Superior temporal gyrus (tissue), 1 donor: ENCODE measurements around the gene TAF1B.

ENCODE experiments used
- DNase-seq: peaks from one replicate; pipeline ENCODE4 v3.0.0-alpha.2; 2016; ENCODE audit errors: extremely low spot score

Gene TAF1B

GRCh38 chr2:9807555-9808305 is 35.5 kb upstream of the TAF1B start:
- DNase-seq, result no peak

DNA sequence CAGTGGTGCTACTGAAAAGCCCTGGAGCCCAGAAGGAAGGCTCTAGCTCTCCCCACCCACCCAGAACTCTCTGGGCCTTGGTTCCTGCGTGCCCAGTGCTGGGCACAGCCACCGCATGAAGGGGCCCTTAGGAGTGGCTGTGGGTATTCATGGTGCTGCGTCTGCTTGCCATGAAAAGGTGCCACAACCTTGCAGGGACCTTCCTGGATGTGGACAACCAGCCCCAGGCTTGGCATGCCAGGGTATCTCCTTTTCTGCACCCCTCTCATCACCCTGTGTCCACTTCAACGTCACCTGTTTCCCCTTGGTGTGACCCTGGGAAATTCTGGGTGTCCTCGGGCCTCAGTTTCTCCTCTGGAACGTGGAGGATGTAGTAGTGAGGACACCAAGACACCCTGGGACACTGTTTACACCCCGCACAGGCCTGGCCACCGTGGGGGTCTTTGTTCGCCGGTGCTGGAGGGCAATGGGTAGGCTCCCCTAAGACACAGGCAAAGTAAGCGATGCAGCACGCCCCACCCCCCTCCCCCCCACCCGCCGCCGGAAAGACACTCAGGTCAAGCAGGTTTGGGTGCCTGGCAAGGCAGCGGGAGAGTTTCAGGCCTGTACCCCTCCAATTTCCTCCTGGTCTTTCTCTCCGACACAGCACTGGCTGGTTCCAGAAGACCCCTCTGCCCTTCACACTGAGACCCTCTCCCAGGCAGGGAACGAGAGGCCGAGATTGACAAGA is 34.8 kb upstream of the TAF1B start:
- no peak for DNase-seq

DNA sequence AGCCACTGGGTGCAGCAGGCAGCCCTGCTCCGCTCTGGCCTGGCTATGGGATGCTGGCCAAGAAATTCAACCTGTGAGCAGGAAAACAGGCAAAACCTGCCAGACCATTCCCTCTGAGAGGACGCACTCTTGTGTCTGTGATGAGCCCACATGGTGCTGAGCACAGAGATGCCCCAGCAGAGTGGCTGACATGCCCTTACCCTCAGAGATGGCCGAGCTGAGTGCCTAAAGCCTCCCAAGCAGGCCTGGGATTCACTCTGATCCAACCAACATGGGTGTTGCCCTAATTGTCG is 34.3 kb upstream of the TAF1B start:
- no peak for DNase-seq

- no peak for DNase-seq
Measured at GRCh38 chr2:9809448-9810088, 33.7 kb upstream of the TAF1B start.

DNA sequence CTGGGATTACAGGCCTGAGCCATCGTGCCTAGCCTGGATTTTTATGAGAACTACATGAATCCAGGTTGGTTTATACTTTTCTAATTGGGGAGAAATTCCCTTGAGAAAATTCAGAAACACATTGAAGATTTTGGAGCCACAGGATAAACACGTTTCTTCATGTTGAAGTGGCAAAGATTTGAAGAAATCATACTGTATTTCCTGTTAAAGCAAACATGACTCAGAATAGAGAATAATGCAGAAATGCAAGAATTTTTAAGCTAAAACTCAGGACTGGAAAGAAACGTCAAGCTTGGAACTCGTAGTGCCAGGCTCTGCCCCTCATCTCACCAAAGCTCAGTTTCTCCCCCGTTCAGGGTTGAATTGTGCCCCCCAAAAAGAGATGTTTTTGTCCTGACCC is 32.1 kb upstream of the TAF1B start:
- no peak for DNase-seq

- DNase-seq, result no peak
Measured at GRCh38 chr2:9811679-9812511, 31.4 kb upstream of the TAF1B start.

- no peak for DNase-seq
Measured at GRCh38 chr2:9812945-9813311, 30.3 kb upstream of the TAF1B start.

- DNase-seq, result peak; percentile 81
Measured at GRCh38 chr2:9813312-9814128, 29.8 kb upstream of the TAF1B start.

GRCh38 chr2:9814129-9814868 is 29.0 kb upstream of the TAF1B start:
- no peak for DNase-seq

DNA sequence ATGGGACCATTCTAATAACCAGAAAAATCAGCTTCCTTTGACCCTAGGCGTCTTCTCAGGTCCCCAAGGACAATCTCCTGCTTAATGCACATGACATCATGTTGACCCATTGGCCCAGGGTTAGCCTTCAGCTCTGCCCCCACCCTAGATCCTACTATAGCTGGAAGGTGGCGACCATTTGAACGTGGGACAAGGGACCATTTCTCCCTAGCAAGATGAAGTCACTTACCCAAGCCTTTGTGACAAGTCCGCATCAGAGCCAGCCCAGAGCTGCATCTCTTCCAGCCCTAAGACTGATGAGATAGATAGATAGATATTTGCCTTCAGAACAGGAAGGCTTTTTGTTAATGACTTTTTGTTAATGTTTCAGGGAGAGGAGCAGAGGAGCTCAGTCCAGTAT is 28.2 kb upstream of the TAF1B start:
- no peak for DNase-seq

DNA sequence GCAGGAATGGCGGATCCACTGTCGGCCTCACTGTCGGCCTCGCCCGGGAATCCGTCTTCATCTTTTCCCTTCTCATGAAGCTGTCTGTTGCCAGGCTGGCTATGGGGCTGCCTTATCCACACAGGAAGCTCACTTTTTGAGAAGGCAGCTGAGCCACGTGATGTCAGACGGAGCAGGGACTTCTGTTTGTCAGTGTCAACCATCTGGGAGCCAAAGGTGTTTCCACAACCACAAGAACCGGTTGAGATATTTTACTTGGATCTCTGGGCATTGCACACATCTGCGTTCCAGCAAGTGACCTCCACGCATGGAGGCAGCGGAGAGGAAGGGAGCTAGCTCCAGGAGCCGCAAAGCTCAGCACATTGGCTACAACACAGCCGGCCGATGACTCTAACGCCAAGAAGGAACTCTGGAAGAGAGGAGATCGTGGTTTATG is 27.4 kb upstream of the TAF1B start:
- no peak for DNase-seq

DNA sequence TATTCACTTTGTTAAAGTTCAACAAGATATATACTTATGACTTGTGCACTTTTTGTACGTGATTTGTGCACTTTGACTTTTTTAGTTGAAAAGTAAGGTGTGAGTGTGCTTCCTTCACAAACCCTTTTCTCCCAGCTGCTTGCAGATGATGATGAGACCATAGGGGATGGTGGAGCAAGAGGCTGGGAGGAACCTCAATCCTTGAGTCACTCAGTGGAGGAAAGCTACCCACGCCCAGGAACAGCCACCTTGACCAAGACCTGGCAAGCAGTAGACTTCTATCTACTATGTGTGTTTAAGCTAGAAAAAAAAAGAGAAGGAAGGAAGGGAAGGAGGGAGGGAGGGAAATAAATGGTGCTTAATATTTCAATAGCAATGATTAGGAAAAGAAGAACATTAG is 25.2 kb upstream of the TAF1B start:
- DNase-seq, result no peak

GRCh38 chr2:9819551-9819950 is 23.7 kb upstream of the TAF1B start:
- no peak for DNase-seq

DNA sequence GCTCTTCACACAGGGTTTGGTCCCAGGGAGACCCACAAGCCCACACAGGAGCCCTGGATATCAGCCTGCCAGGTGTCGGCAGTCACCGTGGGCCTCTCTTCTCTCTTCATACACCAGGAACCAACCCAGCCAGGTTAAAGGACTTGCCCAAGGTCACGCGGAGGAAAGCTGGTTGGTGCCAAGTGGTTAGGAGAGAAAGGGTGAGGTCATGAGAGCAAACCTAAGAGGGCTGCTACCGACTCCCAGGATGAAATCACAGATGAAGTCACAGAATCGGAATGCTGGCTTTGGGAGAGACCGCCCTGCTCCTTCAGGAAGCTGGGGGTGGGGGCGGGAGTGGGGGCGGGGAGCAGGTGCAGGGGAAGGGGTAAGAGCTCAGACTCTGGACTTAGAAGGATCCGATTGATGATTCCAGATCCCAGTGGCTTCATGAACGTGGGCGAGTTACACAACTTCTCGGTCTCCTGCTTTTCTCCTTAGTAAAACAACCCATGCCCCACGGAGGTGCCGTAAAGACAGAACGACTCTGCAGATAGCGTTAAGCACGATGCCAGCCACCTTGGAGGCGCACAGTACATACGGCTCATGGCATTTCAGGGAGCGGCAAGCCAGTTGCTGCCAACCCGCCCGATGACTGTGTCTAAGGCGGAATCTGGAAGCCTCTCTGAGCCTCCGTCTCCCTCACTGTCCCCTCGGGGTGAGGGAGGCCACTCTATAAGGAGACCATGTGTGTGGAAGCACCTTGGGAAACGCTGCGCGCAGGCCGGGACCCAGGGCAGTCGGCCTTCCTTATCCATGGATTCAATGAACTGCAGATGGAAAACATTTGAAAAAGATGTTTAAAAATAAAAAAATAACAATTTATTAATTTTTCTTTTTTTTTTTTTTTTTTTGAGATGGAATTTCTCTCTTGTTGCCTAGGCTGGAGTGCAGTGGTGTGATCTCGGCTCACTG is 23.0 kb upstream of the TAF1B start:
- DNase-seq, result no peak

DNA sequence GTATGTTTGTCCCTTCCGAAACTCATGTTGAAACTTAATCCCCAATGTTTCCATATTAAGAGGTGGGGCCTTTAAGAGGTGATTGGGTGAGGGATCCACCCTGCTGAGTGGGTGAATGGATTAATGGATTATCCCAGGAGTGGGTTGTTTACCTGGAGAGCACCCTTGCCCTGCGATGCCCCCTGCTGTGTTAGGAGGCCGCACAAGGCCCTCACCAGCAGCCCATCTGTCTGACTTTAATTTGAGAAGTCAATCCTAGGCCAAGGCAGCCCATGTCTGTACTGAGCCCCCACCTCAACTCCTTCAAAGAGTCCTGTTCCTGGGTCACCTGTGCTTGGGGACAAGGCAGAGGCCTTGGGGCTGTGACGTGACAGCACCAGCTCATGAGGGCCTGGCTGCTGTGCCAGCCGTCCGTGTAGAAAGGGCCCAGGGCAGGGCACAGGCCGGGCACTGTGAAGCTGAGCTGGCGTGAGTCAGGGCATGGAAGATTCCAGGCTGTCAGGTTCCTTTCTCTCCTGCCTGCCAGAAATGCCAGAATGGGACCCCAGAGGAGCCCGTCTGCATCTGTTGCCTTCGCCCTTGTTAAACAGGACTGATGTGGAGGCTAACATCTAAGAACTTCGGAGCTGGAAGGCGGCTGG is 21.3 kb upstream of the TAF1B start:
- no peak for DNase-seq

DNA sequence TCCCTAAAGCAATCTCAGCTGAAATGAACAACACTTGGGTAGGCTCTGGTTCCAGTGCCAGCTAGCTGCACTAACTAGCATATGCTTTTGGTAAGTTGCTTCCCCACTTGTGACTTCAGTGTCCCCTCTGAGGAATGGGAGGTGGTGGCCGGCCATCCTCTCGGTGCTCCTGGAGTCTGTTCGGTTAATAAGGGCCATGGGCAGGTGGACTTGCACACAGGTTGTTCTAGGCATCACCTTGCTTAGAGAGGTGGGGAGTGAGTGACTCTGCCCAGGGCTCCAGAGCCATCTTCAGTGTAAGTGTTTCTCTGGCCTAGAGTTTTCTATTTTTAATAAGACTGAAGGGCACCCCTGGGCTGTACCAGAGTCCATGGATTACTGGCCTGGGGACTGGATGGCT is 18.8 kb upstream of the TAF1B start:
- no peak for DNase-seq

- DNase-seq, result no peak
Measured at GRCh38 chr2:9824956-9825720, 18.1 kb upstream of the TAF1B start.

GRCh38 chr2:9826208-9826607 is 17.1 kb upstream of the TAF1B start:
- DNase-seq, result no peak
